Dendritic cell treated with granulocyte-macrophage colony-stimulating factor and Interleukin-4, amounts not matched to agents 40 ng/mL and 50 ng/mL, for 4 days (primary cell): Measurements from ENCODE around the gene VSTM5.
"Not testable (repeated sequence)": the region's sequence is repeated elsewhere in the genome, so short reads cannot be mapped to it uniquely, and the experiment has no call there.

Source experiments
- H3K27ac Mint-ChIP-seq: one replicate; pipeline ENCODE4 v1.8.0; 2022; ENCODE audit warnings: mild to moderate bottlenecking, mixed read lengths
- H3K27me3 Mint-ChIP-seq: one replicate; pipeline ENCODE4 v1.8.0; 2022; ENCODE audit warnings: mild to moderate bottlenecking, mixed read lengths
- H3K36me3 Mint-ChIP-seq: one replicate; pipeline ENCODE4 v1.8.0; 2022; ENCODE audit warnings: low read depth, mixed read lengths
- H3K4me1 Mint-ChIP-seq: one replicate; pipeline ENCODE4 v1.8.0; 2022; ENCODE audit warnings: low read depth, mixed read lengths
- H3K4me3 Mint-ChIP-seq: one replicate; pipeline ENCODE4 v1.8.0; 2022; ENCODE audit warnings: mild to moderate bottlenecking, moderate library complexity, mixed read lengths
- H3K9me3 Mint-ChIP-seq: one replicate; pipeline ENCODE4 v1.8.0; 2022; ENCODE audit warnings: mixed read lengths
- intact Hi-C: fragments of 100-400 bp; cut with micrococcal nuclease; formaldehyde crosslinking; loops from one replicate; pipeline ENCODE4 v1.15.0; 2022

VSTM5 gene

GRCh38 chr11:93801366-93801765 is 49.1 kb downstream of the VSTM5 start:
- H3K4me3 Mint-ChIP-seq: no peak overlapping the region
- intact Hi-C loops: no loop called here
- peaks cover 94% of the 10 kb centered on the region for H3K36me3 Mint-ChIP-seq
- no peak overlapping the region for H3K27ac Mint-ChIP-seq
- H3K4me1 Mint-ChIP-seq: no peaks in the 10 kb centered on the region
- H3K9me3 Mint-ChIP-seq: no peaks in the 10 kb centered on the region
- H3K27me3 Mint-ChIP-seq: no peaks in the 10 kb centered on the region

- no peaks in the 10 kb centered on the region for H3K4me1 Mint-ChIP-seq
- intact Hi-C loops: loop anchor here (5.0 kb wide), 1 partner anchor 114 kb away; no protein-coding TSS in a partner anchor
- H3K36me3 Mint-ChIP-seq: peaks cover 98% of the 10 kb centered on the region
- no peak overlapping the region for H3K27ac Mint-ChIP-seq
- no peaks in the 10 kb centered on the region for H3K27me3 Mint-ChIP-seq
- no peak overlapping the region for H3K4me3 Mint-ChIP-seq
- no peaks in the 10 kb centered on the region for H3K9me3 Mint-ChIP-seq
Observed at GRCh38 chr11:93796441-93797231, 53.8 kb downstream of the VSTM5 start.

GRCh38 chr11:93791493-93791892 is 58.9 kb downstream of the VSTM5 start:
- peaks cover 9% of the 10 kb centered on the region for H3K4me1 Mint-ChIP-seq
- H3K9me3 Mint-ChIP-seq: no peaks in the 10 kb centered on the region
- no peak overlapping the region for H3K27ac Mint-ChIP-seq
- H3K4me3 Mint-ChIP-seq: no peak overlapping the region
- intact Hi-C loops: no loop called here
- no peaks in the 10 kb centered on the region for H3K27me3 Mint-ChIP-seq
- peaks cover 96% of the 10 kb centered on the region for H3K36me3 Mint-ChIP-seq

GRCh38 chr11:93784935-93785360 is 65.5 kb downstream of the VSTM5 start:
- H3K4me3 Mint-ChIP-seq: peak overlapping the region; percentile 88
- H3K27ac Mint-ChIP-seq: peak overlapping the region; percentile 90
- no peaks in the 10 kb centered on the region for H3K9me3 Mint-ChIP-seq
- H3K4me1 Mint-ChIP-seq: peaks cover 31% of the 10 kb centered on the region
- H3K27me3 Mint-ChIP-seq: no peaks in the 10 kb centered on the region
- peaks cover 54% of the 10 kb centered on the region for H3K36me3 Mint-ChIP-seq
- intact Hi-C loops: loop anchor here (1.0 to 10.0 kb wide), 3 partner anchors 44 to 590 kb away; partner anchors contain the start of genes C11orf54, CEP295, SLC36A4 and TAF1D

GRCh38 chr11:93784145-93784934 is 66.1 kb downstream of the VSTM5 start, which contains the start of gene MED17:
Gene MED17 (plus strand): TSS chr11:93784282. CDS start chr11:93784514, 232 bp downstream.
- Mint-ChIP-seq H3K4me3 (peak within 1 kb of the TSS; percentile 88), H3K27ac (peak within 1 kb of the TSS; percentile 90), H3K27me3 (no peaks in the 10 kb centered on the region), H3K36me3 (peaks cover 48% of the 10 kb centered on the region), H3K9me3 (no peaks in the 10 kb centered on the region), H3K4me1 (peaks cover 31% of the 10 kb centered on the region)
- intact Hi-C loops: loop anchor here (1.0 to 10.0 kb wide), 3 partner anchors 43 to 590 kb away; partner anchors contain the start of genes C11orf54, CEP295, SLC36A4 and TAF1D

GRCh38 chr11:93783765-93784144 is 66.7 kb downstream of the VSTM5 start:
- peaks cover 31% of the 10 kb centered on the region for H3K4me1 Mint-ChIP-seq

GRCh38 chr11:93783362-93783761 is 67.1 kb downstream of the VSTM5 start:
- H3K27ac Mint-ChIP-seq: peak overlapping the region; percentile 90
- no peaks in the 10 kb centered on the region for H3K9me3 Mint-ChIP-seq
- intact Hi-C loops: loop anchor here (5.0 to 10.0 kb wide), 2 partner anchors 121 to 589 kb away; partner anchors contain the start of genes CEP295 and SLC36A4
- peak overlapping the region; percentile 88 for H3K4me3 Mint-ChIP-seq
- no peaks in the 10 kb centered on the region for H3K27me3 Mint-ChIP-seq
- H3K4me1 Mint-ChIP-seq: peaks cover 31% of the 10 kb centered on the region
- peaks cover 40% of the 10 kb centered on the region for H3K36me3 Mint-ChIP-seq

More at GRCh38 chr11:93783765-93784144, 66.7 kb downstream of the VSTM5 start:
- intact Hi-C loops: loop anchor here (1.0 to 10.0 kb wide), 3 partner anchors 42 to 589 kb away; partner anchors contain the start of genes C11orf54, CEP295, SLC36A4 and TAF1D
- H3K27ac Mint-ChIP-seq: peak overlapping the region; percentile 90
- H3K9me3 Mint-ChIP-seq: no peaks in the 10 kb centered on the region
- peaks cover 44% of the 10 kb centered on the region for H3K36me3 Mint-ChIP-seq
- H3K4me3 Mint-ChIP-seq: peak overlapping the region; percentile 88
- no peaks in the 10 kb centered on the region for H3K27me3 Mint-ChIP-seq

GRCh38 chr11:93775289-93775688 is 75.1 kb downstream of the VSTM5 start:
- no peaks in the 10 kb centered on the region for H3K9me3 Mint-ChIP-seq
- intact Hi-C loops: no loop called here
- no peaks in the 10 kb centered on the region for H3K27me3 Mint-ChIP-seq
- no peak overlapping the region for H3K27ac Mint-ChIP-seq
- no peaks in the 10 kb centered on the region for H3K36me3 Mint-ChIP-seq
- no peak overlapping the region for H3K4me3 Mint-ChIP-seq
- H3K4me1 Mint-ChIP-seq: peaks cover 8% of the 10 kb centered on the region

- intact Hi-C loops: not testable (repeated sequence)
- H3K27ac Mint-ChIP-seq: peak overlapping the region; percentile 52
Observed at GRCh38 chr11:93774560-93774959, 75.9 kb downstream of the VSTM5 start.

GRCh38 chr11:93773601-93774200 is 76.7 kb downstream of the VSTM5 start:
- Mint-ChIP-seq H3K9me3 (no peaks in the 10 kb centered on the region), H3K27me3 (no peaks in the 10 kb centered on the region), H3K27ac (no peak overlapping the region), H3K36me3 (no peaks in the 10 kb centered on the region), H3K4me3 (no peak overlapping the region), H3K4me1 (peaks cover 18% of the 10 kb centered on the region)
- intact Hi-C loops: no loop called here

More at GRCh38 chr11:93774560-93774959, 75.9 kb downstream of the VSTM5 start:
- H3K36me3 Mint-ChIP-seq, H3K4me3 Mint-ChIP-seq, H3K4me1 Mint-ChIP-seq, H3K27me3 Mint-ChIP-seq, H3K9me3 Mint-ChIP-seq: not testable (repeated sequence)

- no peaks in the 10 kb centered on the region for H3K9me3 Mint-ChIP-seq
- H3K4me3 Mint-ChIP-seq: no peak overlapping the region
- H3K4me1 Mint-ChIP-seq: peaks cover 22% of the 10 kb centered on the region
- H3K27ac Mint-ChIP-seq: no peak overlapping the region
- H3K36me3 Mint-ChIP-seq: no peaks in the 10 kb centered on the region
- no peaks in the 10 kb centered on the region for H3K27me3 Mint-ChIP-seq
- intact Hi-C loops: no loop called here
Observed at GRCh38 chr11:93773045-93773477, 77.4 kb downstream of the VSTM5 start.

- intact Hi-C loops: no loop called here
- Mint-ChIP-seq H3K36me3 (no peaks in the 10 kb centered on the region), H3K4me1 (peaks cover 22% of the 10 kb centered on the region), H3K27ac (no peak overlapping the region), H3K9me3 (peaks cover 3% of the 10 kb centered on the region), H3K27me3 (no peaks in the 10 kb centered on the region), H3K4me3 (no peak overlapping the region)
Observed at GRCh38 chr11:93772123-93772522, 78.3 kb downstream of the VSTM5 start.

GRCh38 chr11:93770160-93770559 is 80.3 kb downstream of the VSTM5 start:
- peaks cover 9% of the 10 kb centered on the region for H3K9me3 Mint-ChIP-seq
- no peak overlapping the region for H3K27ac Mint-ChIP-seq
- peaks cover 4% of the 10 kb centered on the region for H3K36me3 Mint-ChIP-seq
- peaks cover 22% of the 10 kb centered on the region for H3K4me1 Mint-ChIP-seq
- H3K4me3 Mint-ChIP-seq: no peak overlapping the region
- H3K27me3 Mint-ChIP-seq: no peaks in the 10 kb centered on the region
- intact Hi-C loops: no loop called here
